GM19397 (cell line): ENCODE measurements around the gene TMEM190.

Source experiments
- ATAC-seq: cut with Tn5 transposase; IDR thresholded peaks from one replicate; pipeline ENCODE4 v1.9.1; 2021; ENCODE audit warnings: mild to moderate bottlenecking, moderate library complexity; ENCODE audit not compliant: unreplicated experiment

Gene TMEM190

GRCh38 chr19:55369653-55370304, 6.8 kb upstream of the TMEM190 start:
- ATAC-seq = no peak

- no peak for ATAC-seq
These were observed 6.2 kb upstream of the TMEM190 start, which contains the start of gene IL11 for GRCh38 chr19:55370305-55370988. Gene IL11 (minus strand): TSS chr19:55370463. CDS start chr19:55370310, 153 bp downstream.

DNA sequence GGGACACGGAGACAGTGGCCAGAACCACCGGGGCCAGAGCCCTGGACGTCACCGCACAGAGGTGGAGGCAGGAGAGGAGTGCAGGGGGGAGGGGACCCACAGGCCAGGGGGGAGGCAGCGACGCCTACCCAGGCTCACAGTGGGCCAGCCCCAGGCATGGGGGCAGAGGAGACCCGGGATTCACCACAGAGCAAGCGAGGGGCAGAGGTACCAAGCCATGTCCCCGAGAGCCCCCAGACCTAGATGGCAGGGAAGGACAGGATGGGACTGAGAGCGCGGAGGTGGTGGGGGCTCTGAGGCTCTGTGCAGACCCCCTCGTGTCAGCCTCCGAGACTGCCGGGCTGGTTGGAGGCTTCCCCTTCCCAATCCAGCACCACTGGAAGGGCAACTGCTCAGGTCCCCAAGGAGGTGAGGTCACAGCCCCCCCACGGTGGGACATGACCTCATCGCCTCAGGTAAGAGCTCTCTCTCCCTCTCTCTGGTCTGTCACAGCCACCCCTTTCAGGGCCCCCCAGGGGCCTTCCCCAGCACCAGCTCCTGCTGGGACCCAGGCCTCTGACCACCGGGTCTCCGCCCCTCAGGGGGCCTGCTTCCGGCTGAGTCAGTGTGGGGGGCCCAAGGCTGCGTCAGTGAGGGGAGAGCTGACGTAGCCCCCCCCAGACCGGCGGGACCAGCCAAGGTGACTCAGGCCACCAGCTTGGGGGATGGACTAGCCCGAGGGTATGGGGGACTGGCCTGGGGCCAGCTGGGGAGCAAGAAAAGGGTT, 4.1 kb upstream of the TMEM190 start:
- ATAC-seq = no peak

DNA sequence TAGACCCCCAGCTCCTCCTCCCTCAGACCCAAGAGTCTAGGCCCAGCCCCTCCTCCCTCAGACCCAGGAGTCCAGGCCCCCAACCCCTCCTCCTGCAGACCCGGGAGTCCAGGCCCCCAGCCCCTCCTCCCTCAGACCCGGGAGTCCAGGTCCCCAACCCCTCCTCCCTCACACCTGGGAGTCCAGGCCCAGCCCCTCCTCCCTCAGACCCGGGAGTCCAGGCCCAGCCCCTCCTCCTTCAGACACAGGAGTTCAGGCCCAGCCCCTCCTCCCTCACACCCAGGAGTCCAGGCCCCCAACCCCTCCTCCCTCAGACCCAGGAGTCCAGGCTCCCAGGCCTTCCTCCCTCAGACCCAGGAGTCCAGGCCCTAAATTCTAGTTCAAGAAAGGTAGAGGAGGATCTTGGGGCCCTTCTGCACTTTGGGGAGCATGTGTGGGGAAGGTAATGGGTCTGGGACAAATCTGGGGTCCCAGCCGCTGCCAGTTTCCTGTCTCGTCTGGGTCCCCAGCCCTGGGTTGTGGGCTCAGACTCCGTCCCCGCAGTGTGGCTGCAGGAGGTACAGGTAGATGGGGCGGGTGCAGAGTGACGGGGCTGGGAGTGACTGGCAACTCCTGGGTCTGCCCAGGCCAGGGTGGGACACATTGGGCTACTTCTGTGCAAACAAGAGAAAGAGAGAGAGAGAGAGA, 3.2 kb upstream of the TMEM190 start:
- no peak for ATAC-seq

DNA sequence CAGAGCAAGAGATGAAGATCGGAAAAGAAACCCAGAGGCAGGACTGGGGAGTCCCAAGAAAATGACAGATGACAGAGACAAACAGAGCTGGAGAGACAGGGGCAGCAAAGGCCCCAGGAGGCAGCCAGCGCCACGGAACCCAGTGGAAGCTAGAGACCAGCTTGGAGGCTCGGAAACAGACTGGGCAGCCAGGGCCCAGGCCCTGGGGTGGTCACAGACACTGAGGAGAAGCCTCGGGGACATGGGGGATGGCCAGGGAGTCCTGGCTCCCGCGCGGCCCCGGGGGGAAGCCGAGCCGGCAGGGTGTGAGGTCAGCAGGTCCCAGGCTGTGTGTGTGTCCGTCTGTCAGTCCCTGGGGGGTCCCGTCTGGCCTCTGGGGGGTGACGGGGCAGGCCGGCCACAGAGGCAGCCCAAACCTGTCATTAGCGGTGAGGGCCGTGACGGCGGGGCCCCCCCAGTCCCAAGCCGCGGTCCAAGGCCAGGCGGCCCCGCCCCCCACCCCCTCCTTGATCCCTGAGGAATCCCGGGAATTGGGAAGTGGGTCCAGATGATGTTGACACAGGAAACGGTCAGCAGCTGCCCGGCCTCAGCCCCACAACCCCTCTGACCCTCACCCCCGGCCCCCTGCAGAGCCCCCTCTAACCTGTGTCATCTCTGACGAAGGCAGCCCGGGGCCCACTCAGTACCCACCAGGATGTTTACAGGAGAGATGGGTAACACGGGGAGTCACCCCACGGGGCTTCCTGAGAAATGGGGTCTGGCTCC, 2.5 kb upstream of the TMEM190 start:
- no peak for ATAC-seq

DNA sequence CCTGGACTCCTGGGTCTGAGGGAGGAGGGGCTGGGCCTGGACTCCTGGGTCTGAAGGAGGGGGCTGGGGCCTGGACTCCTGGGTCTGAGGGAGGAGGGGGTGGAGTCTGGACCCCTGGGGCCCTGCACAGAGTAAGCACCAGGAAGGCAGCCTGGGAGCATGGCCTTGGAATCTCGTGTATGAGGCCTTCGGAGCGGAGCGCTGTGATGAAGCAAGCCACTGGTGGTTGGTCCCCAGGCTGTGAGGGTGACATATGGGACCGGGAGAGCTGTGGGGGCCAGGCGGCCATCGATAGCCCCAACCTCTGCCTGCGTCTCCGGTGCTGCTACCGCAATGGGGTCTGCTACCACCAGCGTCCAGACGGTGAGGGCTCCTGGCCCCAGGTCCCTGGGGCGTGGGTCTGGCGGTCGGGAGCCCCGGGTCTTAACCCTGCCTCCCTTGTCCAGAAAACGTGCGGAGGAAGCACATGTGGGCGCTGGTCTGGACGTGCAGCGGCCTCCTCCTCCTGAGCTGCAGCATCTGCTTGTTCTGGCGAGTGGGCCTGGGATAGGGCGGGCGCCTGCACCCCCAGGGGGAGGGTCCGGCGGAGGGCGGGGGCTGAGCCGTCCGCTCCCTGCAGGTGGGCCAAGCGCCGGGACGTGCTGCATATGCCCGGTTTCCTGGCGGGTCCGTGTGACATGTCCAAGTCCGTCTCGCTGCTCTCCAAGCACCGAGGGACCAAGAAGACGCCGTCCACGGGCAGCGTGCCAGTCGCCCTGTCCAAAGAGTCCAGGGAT, 918 bp downstream of the TMEM190 start:
- no peak for ATAC-seq

DNA sequence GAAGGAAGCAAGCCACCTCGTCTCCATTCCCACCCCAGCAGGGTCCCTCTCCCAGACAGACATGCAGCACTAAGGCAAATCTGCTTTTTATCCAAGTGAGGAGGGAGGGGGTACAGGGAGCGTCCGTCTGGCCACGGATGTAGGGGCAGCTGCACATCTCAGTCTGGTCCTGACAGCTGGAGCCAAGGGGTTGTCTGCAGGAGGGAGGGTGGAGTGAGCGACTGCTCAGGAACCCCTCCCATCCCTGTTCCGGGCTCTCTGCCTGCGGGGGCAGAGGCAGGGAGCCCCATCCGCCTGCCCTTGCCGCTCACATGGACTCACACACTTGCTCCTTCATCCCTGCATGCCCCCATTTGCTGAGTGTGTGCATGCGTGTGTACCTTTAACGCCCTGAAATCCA, 2.5 kb downstream of the TMEM190 start:
- ATAC-seq = no peak

DNA sequence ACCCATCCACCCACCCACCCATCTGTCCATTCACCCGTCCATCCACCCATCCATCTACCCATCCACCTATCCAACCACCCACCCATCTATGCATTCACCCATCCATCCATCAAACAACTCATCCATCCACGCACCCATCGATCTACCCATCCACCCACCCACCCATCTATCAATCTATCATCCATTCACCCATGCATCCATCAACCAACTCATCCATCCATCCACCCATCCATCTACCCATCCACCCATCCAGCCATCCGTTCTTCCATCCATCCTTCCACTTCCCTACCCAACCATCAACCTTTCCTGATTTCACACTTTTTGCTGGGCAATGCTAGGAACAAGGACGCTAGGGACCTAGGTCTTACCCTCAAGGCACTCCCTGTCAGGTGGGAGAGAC, 5.4 kb downstream of the TMEM190 start:
- ATAC-seq = no peak

DNA sequence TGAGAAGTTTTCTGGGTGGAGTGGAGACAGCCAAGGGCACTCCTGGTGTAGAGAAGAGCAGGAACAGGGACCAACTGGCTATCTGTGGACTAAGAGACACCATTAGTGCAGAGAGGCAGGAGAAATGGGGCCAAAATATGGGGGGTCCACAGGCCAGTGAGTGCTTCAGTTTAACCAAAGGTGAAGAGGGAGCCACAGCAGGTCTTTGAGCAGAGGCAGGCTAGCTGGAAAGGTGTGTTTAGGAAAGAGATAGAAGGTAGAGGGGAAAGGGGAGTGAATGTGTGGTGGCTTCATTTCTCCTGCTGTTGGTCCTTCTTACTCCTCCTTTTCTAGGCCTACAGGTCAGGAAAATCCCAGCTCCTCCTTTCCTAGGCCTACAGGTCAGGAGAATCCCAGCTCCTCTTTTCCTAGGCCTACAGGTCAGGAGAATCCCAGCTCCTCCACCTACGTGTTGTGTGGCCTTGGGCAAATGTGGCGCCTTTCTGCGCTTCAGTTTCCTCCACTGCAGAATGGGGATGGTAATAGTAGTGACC, 6.0 kb downstream of the TMEM190 start:
- no peak for ATAC-seq

DNA sequence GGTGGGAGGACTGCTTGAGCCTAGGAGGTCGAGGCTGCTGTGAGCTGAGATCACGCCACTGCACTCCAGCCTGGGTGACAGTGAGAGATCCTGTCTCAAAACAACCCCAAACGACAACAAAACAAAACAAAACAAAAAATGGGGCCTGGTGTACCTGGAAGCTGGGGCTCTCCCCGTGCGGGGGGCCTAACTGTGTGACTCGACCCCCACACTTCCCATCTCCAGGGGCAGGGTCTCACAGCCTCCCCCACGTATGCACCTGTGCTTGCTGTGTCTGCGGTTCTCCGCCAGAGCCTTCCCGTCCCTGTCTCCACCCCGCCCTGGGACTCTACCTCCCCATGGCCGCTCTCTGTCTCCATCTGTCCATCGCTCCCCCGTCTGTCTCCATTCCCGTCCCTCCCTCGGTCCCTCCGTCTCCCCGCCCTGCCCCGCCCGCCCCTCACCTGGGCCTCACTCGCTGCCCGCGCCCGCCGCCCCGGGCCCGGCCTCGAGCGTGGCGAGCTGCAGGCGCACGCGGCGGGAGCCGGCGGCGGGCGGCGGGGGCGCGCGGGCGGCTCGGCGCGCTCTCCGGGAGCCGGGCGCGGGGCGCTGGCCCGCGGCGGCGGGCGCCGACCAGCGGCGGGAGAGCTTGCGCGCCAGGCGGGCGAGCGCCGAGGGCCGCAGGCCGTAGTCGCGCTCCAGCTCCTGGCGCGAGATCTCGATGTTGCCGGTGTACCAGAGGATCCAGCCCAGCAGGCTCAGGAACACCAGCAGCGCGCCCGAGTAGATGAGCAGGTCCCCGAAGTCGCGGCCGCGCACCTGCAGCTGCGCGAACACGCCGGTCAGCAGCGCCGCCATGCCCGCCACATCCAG, 6.9 kb downstream of the TMEM190 start:
- ATAC-seq = no peak

DNA sequence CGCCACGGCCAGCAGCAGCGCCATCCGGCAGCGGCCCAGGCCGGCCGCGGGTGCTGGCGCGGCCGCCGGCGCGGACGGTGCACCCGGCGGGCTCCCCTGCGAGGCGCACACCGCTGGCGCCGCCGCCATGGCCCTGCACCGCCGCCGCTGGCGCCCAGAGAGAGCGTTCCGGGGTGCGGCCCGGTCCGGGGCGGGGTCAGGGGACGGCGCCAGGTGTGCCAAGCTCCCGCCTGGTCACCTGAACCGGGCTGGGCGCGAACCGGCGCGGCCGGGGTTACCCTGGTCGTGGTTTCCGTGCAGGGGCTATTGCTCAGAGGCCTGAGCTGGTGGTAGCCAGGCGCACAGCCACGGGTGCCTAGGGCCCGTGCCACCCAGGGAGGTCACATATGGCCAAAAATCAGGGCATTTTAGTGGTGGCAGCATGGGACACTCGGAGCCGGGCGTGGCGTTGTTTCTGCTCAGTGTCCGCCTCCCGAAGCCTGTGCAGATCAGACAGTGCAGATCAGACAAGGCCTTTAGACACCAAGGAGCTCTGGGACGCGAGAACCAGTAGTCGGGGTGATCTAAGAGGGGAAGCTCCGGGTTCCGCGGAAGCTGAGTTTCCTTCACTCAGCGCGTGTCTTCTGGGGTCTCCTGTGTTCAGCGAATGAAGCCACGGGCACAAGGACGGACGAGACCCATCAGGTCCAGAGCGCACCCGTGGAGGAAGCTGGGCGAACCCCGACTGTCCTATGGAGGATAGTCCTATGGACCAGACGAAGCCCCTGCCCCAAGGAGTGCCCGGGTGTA, 7.7 kb downstream of the TMEM190 start, which contains the start of gene TMEM238:
TSS of gene TMEM238 (minus strand) at position 162 of the 789 bp plus-strand sequence. CDS start at position 129, 33 bp downstream.
- ATAC-seq = no peak

GRCh38 chr19:55384920-55385723, 8.5 kb downstream of the TMEM190 start:
- peak; percentile 55 for ATAC-seq

DNA sequence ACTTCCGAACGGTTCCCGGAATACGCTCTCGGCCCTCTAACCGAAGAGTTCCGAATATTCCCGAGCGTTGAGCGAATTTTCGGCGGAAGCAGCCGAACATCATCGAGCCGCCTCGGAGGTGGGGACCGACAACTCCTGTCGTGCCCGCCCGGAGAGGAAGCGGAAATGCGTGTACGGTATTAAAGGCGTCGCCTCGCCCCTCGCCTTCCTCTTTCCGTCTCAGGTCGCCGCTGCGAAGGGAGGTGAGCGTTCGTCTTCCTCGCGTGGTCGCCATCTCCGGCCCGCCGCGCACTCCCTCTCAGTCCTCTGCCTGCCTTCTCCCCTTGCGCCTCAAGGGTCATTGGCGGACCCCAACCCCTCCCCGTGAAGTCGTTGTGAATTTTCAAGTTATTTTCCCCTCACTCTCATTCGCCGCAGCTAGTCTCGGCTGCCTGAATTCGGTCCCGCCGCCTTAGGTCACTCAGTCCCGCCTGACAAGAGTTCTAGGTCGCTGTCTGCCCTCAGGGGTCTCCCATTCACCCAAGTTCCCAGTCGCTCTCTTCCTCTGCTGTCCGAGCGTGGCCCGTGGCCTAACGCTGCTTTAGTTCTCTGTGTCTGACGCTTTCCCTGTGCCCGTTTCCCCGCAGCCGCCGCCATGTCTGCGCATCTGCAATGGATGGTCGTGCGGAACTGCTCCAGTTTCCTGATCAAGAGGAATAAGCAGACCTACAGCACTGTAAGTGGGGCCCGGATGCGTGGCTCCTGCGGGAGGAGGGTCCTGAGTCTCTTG, 9.3 kb downstream of the TMEM190 start, which contains the start of gene RPL28:
TSS of gene RPL28 (plus strand) at position 209 of the 769 bp plus-strand sequence. CDS start at position 635, 426 bp downstream.
- peak; percentile 68 for ATAC-seq

- no peak for ATAC-seq
These were observed 9.9 kb downstream of the TMEM190 start for GRCh38 chr19:55386493-55386971.

GRCh38 chr19:55387736-55388497, 11.3 kb downstream of the TMEM190 start:
- no peak for ATAC-seq
